Measurements from ENCODE around the gene SDCBP2. TPM values are rescaled to one million over a fixed set of nuclear protein-coding genes. Genes with fewer than 3 reads are reported as not detected.

SDCBP2 gene
- total and polyA plus RNA-seq, 2 of the 8 experiments (the other 6 are each of a cell fraction or from before 2014, with no cell fraction given): 4.2 to 6.7 TPM

- H4K8ac ChIP-seq (ENCODE audit: extremely low read depth, insufficient read depth, low read length): no peak overlapping the region
- peaks cover 0 to 16% (median 2%) of the 10 kb centered on the region in 4 experiments; a peak in 4 of 7 replicates for H3K4me1 ChIP-seq (replicated peaks in 1 of 4; ENCODE audit: control insufficient read depth in 3 of 4, insufficient read depth in 4 of 4, low read length in 3 of 4)
- H2BK5ac ChIP-seq (ENCODE audit: low read depth, low read length): no peak overlapping the region
- H3K9me3 ChIP-seq (ENCODE audit: insufficient read depth in 2 of 2, low read depth in 1 of 2, low read length in 1 of 2): no peaks in the 10 kb centered on the region
- no peak overlapping the region for H2AFZ ChIP-seq (ENCODE audit: low read length)
- ChIA-PET CTCF (ENCODE audit: partially characterized antibody) (interaction anchor here (1.7 kb wide), 1 partner anchor 24 kb away, joined by 3 read pairs; no protein-coding TSS in a partner anchor), POLR2A (ENCODE audit: partially characterized antibody) (interaction anchor here (0.9 kb wide), 1 partner anchor 16 kb away, joined by 4 read pairs; no protein-coding TSS in a partner anchor)
- H3K79me2 ChIP-seq (ENCODE audit: control insufficient read depth in 1 of 2, insufficient read depth in 2 of 2, low read length in 2 of 2): peaks cover 8 to 48% of the 10 kb centered on the region in 2 experiments
- H3K23ac ChIP-seq (ENCODE audit: insufficient read length): no peak overlapping the region
- DNase-seq (ENCODE audit: low read depth in 1 of 2, low spot score in 2 of 2) (peak in 1 of 2 experiments; percentile 6), FAIRE-seq (no peak)
- no peak overlapping the region for H2BK15ac ChIP-seq (ENCODE audit: low read length)
- H4K5ac ChIP-seq (ENCODE audit: insufficient read length, low read depth, low read length): no peak overlapping the region
- no peak overlapping the region for H3K18ac ChIP-seq (ENCODE audit: extremely low read depth, low read length)
- no peak overlapping the region for H3K14ac ChIP-seq (ENCODE audit: insufficient read length)
- H3K36me3 ChIP-seq (ENCODE audit: control insufficient read depth in 2 of 4, insufficient read depth in 4 of 4, low read length in 3 of 4): peaks cover 6 to 34% (median 18%) of the 10 kb centered on the region in 4 experiments
- H3K9ac ChIP-seq (replicated peaks in 1 of 4; ENCODE audit: extremely low read depth in 1 of 4, low read depth in 3 of 4, low read length in 3 of 4): no peak overlapping the region
- H3K4me3 ChIP-seq (ENCODE audit: extremely low read depth in 1 of 4, insufficient read depth in 2 of 4, low read depth in 3 of 4, low read length in 4 of 4): no peak overlapping the region
- H3K27ac ChIP-seq (ENCODE audit: low read depth, low read length): no peak overlapping the region
- H3K4me2 ChIP-seq (ENCODE audit: insufficient read depth in 1 of 2, low read depth in 2 of 2, low read length in 2 of 2): no peak overlapping the region
- H2BK20ac ChIP-seq (ENCODE audit: low read length): no peak overlapping the region
- H3K56ac ChIP-seq (replicated peaks; ENCODE audit: insufficient read length, low read depth, low read length): no peak overlapping the region
- H4K91ac ChIP-seq (replicated peaks; ENCODE audit: insufficient read length, low read length): no peak overlapping the region
- no peak for TF ChIP-seq YY1 (IDR thresholded peaks at IDR 0.05; ENCODE audit: low read depth, low read length)
- no peak for TF ChIP-seq TCF12 (IDR thresholded peaks at IDR 0.05; ENCODE audit: low read depth, low read length)
- TF ChIP-seq SP1 (IDR thresholded peaks at IDR 0.05; ENCODE audit: low read depth, low read length): no peak
- no peak for TF ChIP-seq GABPA (IDR thresholded peaks at IDR 0.05; ENCODE audit: borderline replicate concordance, insufficient read depth, low read length)
- H4K20me1 ChIP-seq (replicated peaks in 1 of 2; ENCODE audit: control insufficient read depth in 1 of 2, insufficient read depth in 2 of 2, low read length in 2 of 2): peaks cover 18 to 39% of the 10 kb centered on the region in 2 experiments
- H3K4ac ChIP-seq (replicated peaks; ENCODE audit: insufficient read length, low read depth, low read length): no peak overlapping the region
- no peak overlapping the region for H2AK5ac ChIP-seq (ENCODE audit: low read depth, low read length)
- no peaks in the 10 kb centered on the region for H3K27me3 ChIP-seq (replicated peaks in 1 of 4; ENCODE audit: control insufficient read depth in 3 of 4, extremely low read depth in 1 of 4, insufficient read depth in 3 of 4, low read length in 3 of 4)
- peaks cover 19% of the 10 kb centered on the region for H3K79me1 ChIP-seq (ENCODE audit: low read depth, low read length)
- H3K23me2 ChIP-seq (ENCODE audit: low read depth, low read length): no peaks in the 10 kb centered on the region
- no peak overlapping the region for H2BK12ac ChIP-seq (ENCODE audit: low read depth, low read length)
- no peak overlapping the region for H2BK120ac ChIP-seq (replicated peaks; ENCODE audit: low read depth, low read length)
- WGBS, 2 experiments (ENCODE audit: extremely low coverage in 1 of 2, insufficient coverage in 1 of 2, insufficient read length in 1 of 2, insufficient replicate concordance in 2 of 2, low coverage in 1 of 2, low lambda C conversion rate in 2 of 2, missing lambda C conversion rate in 1 of 2): 92% methylated on average over 4 of the region's 4 CpGs; no CpG with 5 or more reads in 1 of the 2 experiments
Measured at GRCh38 chr20:1373614-1374013, 44.7 kb upstream of the SDCBP2 start.

All from H1 (cell line).